HepG2 (cell line): Measurements from ENCODE around the gene CRYAB. TPM values are rescaled to one million over a fixed set of nuclear protein-coding genes. Genes with fewer than 3 reads are reported as not detected.

Source experiments
- ATF2 ChIP-seq: sonication (generic); formaldehyde crosslinking; IDR thresholded peaks from 2 replicates; pipeline ENCODE4 v1.4.0; 2020; ENCODE audit warnings: missing genetic modification reagents
- BRF2 ChIP-seq: sonication (generic); formaldehyde crosslinking; IDR thresholded peaks from 2 replicates; pipeline ENCODE4 v1.8.1; 2022; ENCODE audit warnings: mild to moderate bottlenecking, missing genetic modification reagents
- CSRNP2 ChIP-seq: sonication (generic); formaldehyde crosslinking; conservative IDR thresholded peaks from 2 replicates; pipeline ENCODE4 v1.8.0; 2022; ENCODE audit warnings: low read depth, missing genetic modification reagents
- DRAP1 ChIP-seq: IDR thresholded peaks from 2 replicates; pipeline ENCODE4 v1.6.1; 2016; ENCODE audit warnings: missing genetic modification reagents, missing compliant biosample characterization
- FOXK1 ChIP-seq: sonication (generic); formaldehyde crosslinking; IDR thresholded peaks from 2 replicates; pipeline ENCODE4 v1.4.0; 2020; ENCODE audit warnings: low read depth, missing genetic modification reagents, borderline replicate concordance
- HDAC2 ChIP-seq: sonication (generic); formaldehyde crosslinking; IDR thresholded peaks from 2 replicates; pipeline ENCODE4 v1.4.0; 2020; ENCODE audit warnings: missing genetic modification reagents
- HNF4G ChIP-seq, 2 experiments: sonication (generic) in 1 of 2; formaldehyde crosslinking in 1 of 2; IDR thresholded peaks; 2 replicates each; pipeline versions ENCODE4 v1.4.0 to v1.6.1; 2011 to 2020; ENCODE audit warnings: borderline replicate concordance in 2 of 2, low read depth in 2 of 2, mild to moderate bottlenecking in 2 of 2, low read length in 1 of 2, missing genetic modification reagents in 1 of 2, moderate library complexity in 1 of 2
- KDM6A ChIP-seq: IDR thresholded peaks from 2 replicates; pipeline ENCODE4 v1.6.1; 2016; ENCODE audit warnings: low read depth
- KLF16 ChIP-seq, 2 experiments: sonication (generic) in 1 of 2; formaldehyde crosslinking in 1 of 2; IDR thresholded peaks; 2 replicates each; pipeline versions ENCODE4 v1.6.1 to v1.8.0; 2016 to 2023; ENCODE audit warnings: missing genetic modification reagents in 2 of 2, missing compliant biosample characterization in 1 of 2
- KLF9 ChIP-seq: IDR thresholded peaks from 2 replicates; pipeline ENCODE4 v1.6.1; 2016; ENCODE audit warnings: low read depth
- LCORL ChIP-seq, 2 experiments: fragments of 450-650 bp in 1 of 2; sonication (generic) in 1 of 2; formaldehyde crosslinking in 1 of 2; IDR thresholded peaks; 2 replicates each; pipeline versions ENCODE4 v1.5.0 to v1.6.1; 2017 to 2020; ENCODE audit warnings: antibody characterized with exemption in 1 of 2, missing genetic modification reagents in 1 of 2
- LRRFIP1 ChIP-seq: sonication (generic); formaldehyde crosslinking; conservative IDR thresholded peaks from 2 replicates; pipeline ENCODE4 v1.4.0; 2020; ENCODE audit warnings: missing genetic modification reagents
- NFE2L1 ChIP-seq: sonication (generic); formaldehyde crosslinking; IDR thresholded peaks from 2 replicates; pipeline ENCODE4 v1.4.0; 2020; ENCODE audit warnings: missing genetic modification reagents, mild to moderate bottlenecking, borderline replicate concordance
- NFIC ChIP-seq: IDR thresholded peaks from 2 replicates; pipeline ENCODE4 v1.6.1; 2012; ENCODE audit warnings: mild to moderate bottlenecking, low read length, inconsistent platforms
- NR2F6 ChIP-seq, 2 experiments: IDR thresholded peaks; 2 replicates each; pipeline ENCODE4 v1.6.1; 2016; ENCODE audit warnings: antibody characterized with exemption in 1 of 2, mild to moderate bottlenecking in 1 of 2
- RFXAP ChIP-seq: sonication (generic); formaldehyde crosslinking; IDR thresholded peaks from 2 replicates; pipeline ENCODE4 v1.4.0; 2020; ENCODE audit warnings: missing genetic modification reagents, borderline replicate concordance
- ZBTB21 ChIP-seq: sonication (generic); formaldehyde crosslinking; IDR thresholded peaks from 2 replicates; pipeline ENCODE4 v1.4.0; 2020; ENCODE audit warnings: missing genetic modification reagents
- ZNF383 ChIP-seq: sonication (generic); formaldehyde crosslinking; IDR thresholded peaks from 2 replicates; pipeline ENCODE4 v1.4.0; 2020; ENCODE audit warnings: missing genetic modification reagents, mild to moderate bottlenecking, borderline replicate concordance
- ZNF570 ChIP-seq: sonication (generic); formaldehyde crosslinking; IDR thresholded peaks from 2 replicates; pipeline ENCODE4 v1.4.0; 2020; ENCODE audit warnings: mild to moderate bottlenecking, missing genetic modification reagents, borderline replicate concordance
- ZNF713 ChIP-seq: sonication (generic); formaldehyde crosslinking; IDR thresholded peaks from 2 replicates; pipeline ENCODE4 v1.4.0; 2020; ENCODE audit warnings: mild to moderate bottlenecking, missing genetic modification reagents
- ZNF761 ChIP-seq: sonication (generic); formaldehyde crosslinking; conservative IDR thresholded peaks from 2 replicates; pipeline ENCODE4 v1.4.0; 2020; ENCODE audit warnings: mild to moderate bottlenecking, missing genetic modification reagents
- ZNF841 ChIP-seq: sonication (generic); formaldehyde crosslinking; IDR thresholded peaks from 2 replicates; pipeline ENCODE4 v1.8.1; 2023; ENCODE audit warnings: missing genetic modification reagents, borderline replicate concordance
- polyA plus RNA-seq, 8 experiments: library from polyadenylated mRNA; depleted of rRNA in 3 of 8; stranded (reverse) in 7 of 8; unstranded in 1 of 8; fragments of >200 nt; fragmentation: Illumina TruSeq in 4 of 8; extraction: Trizol in 4 of 8; gene quantifications; 2 replicates each; pipeline versions ENCODE4 v1.2.1 to v1.2.3, GENCODE V29; 2011 to 2016; ENCODE audit warnings: low read depth in 4 of 8, missing spikeins in 1 of 8, mixed read lengths in 1 of 8; ENCODE audit not compliant: insufficient read depth in 1 of 8
- total RNA-seq, 5 experiments: library from RNA; depleted of rRNA; stranded (reverse); fragments of >200 nt; fragmentation: Illumina TruSeq; extraction: Trizol; gene quantifications; 2 replicates each; pipeline ENCODE4 v1.2.3, GENCODE V29; 2016; ENCODE audit warnings: low read depth in 1 of 5

Gene CRYAB
- total and polyA plus RNA-seq, 2 of the 13 experiments (the other 11 are each of a cell fraction or from before 2014, with no cell fraction given) = 0.55 to 1.1 TPM

GRCh38 chr11:111935317-111936039 is 23.9 kb upstream of the CRYAB start (continued):
- TF ChIP-seq KDM6A (peak; percentile 45; the same call in 1 of the 2 replicates), RFXAP (no peak), NR2F6 (IDR thresholded peaks at IDR 0.05) (peak; percentile 72; the same call in 1 of the 2 replicates), NR2F6 (CRISPR knock-in tag; IDR thresholded peaks at IDR 0.05) (peak; percentile 75), HNF4G (IDR thresholded peaks at IDR 0.05; ENCODE audit: borderline replicate concordance, low read depth, low read length) (peak; percentile 35; the same call in 1 of the 2 replicates), HNF4G (CRISPR knock-in tag; IDR thresholded peaks at IDR 0.05; ENCODE audit: borderline replicate concordance, low read depth) (no peak), ATF2 (CRISPR knock-in tag) (no peak), ZNF761 (CRISPR knock-in tag) (0 out of 2 replicates have a peak, but pooled peaks have one; percentile 33), CSRNP2 (CRISPR knock-in tag) (no peak), NFE2L1 (CRISPR knock-in tag) (no peak), KLF16 (CRISPR knock-in tag; IDR thresholded peaks at IDR 0.05) (no peak), ZNF570 (no peak), ZNF713 (CRISPR knock-in tag) (no peak), DRAP1 (peak; percentile 43; the same call in 1 of the 2 replicates), ZNF383 (CRISPR knock-in tag) (no peak), NFIC (0 out of 2 replicates have a peak, but pooled peaks have one; percentile 28), ZNF841 (CRISPR knock-in tag) (no peak), BRF2 (no peak), KLF9 (CRISPR knock-in tag) (no peak), LCORL (IDR thresholded peaks at IDR 0.05) (no peak), LCORL (CRISPR knock-in tag; IDR thresholded peaks at IDR 0.05) (no peak; the same call in 1 of the 2 replicates), HDAC2 (CRISPR knock-in tag) (peak; percentile 70), FOXK1 (CRISPR knock-in tag) (peak; percentile 47; the same call in 1 of the 2 replicates), ZBTB21 (peak; percentile 58; the same call in 1 of the 2 replicates), LRRFIP1 (no peak)
